Measurements from ENCODE around the gene KDM6B. TPM values are rescaled to one million over a fixed set of nuclear protein-coding genes. Genes with fewer than 3 reads are reported as not detected.

The KDM6B gene
- polyA plus RNA-seq (2011; rRNA removed) (2.0 and 2.4 TPM in 2 replicates), polyA minus RNA-seq (2011; rRNA and poly(A)+ RNA removed) (15.3 and 16.4 TPM in 2 replicates)

- TF ChIP-seq CTCF (IDR thresholded peaks at IDR 0.05; ENCODE audit: low read depth, low read length): no peak
- H3K9me3 ChIP-seq (ENCODE audit: control insufficient read depth, insufficient read depth, low read length): no peaks in the 10 kb centered on the region; the same call in 1 of the 2 replicates
- peaks cover 14% of the 10 kb centered on the region for H3K27me3 ChIP-seq (ENCODE audit: control insufficient read depth, insufficient read depth, low read length)
- H3K4me3 ChIP-seq (ENCODE audit: low read depth, low read length): peak within 1 kb of the TSS; percentile 84
- CTCF ChIA-PET: interaction anchor here (0.5 to 2.6 kb wide), 16 partner anchors 9 to 224 kb away, joined by 3 to 9 read pairs (median 4); partner anchors contain the start of gene NAA38
- peak within 1 kb of the TSS; percentile 89 for H3K27ac ChIP-seq (ENCODE audit: low read depth, low read length)
- DNase-seq (ENCODE audit: low read depth, low spot score): peak; percentile 67
- POLR2A ChIA-PET: interaction anchor here (0.5 to 1.7 kb wide), 6 partner anchors 17 to 134 kb away, joined by 3 to 6 read pairs (median 3); partner anchors contain the start of gene NAA38
Observed at GRCh38 chr17:7833795-7834541, at the start of gene KDM6B. KDM6B (plus strand) TSS chr17:7834217; CDS start chr17:7845555, 11,338 bp downstream.

GRCh38 chr17:7786866-7787265, 47.2 kb upstream of the KDM6B start:
- no peak overlapping the region for H3K27ac ChIP-seq (ENCODE audit: low read depth, low read length)
- TF ChIP-seq CTCF (IDR thresholded peaks at IDR 0.05; ENCODE audit: low read depth, low read length): no peak
- ChIA-PET CTCF (interaction anchor here (0.5 kb wide), 1 partner anchor 332 kb away, joined by 3 read pairs; no protein-coding TSS in a partner anchor), POLR2A (no interaction called here)
- no peak for DNase-seq (ENCODE audit: low read depth, low spot score)
- peaks cover 21% of the 10 kb centered on the region for H3K27me3 ChIP-seq (ENCODE audit: control insufficient read depth, insufficient read depth, low read length)
- H3K4me3 ChIP-seq (ENCODE audit: low read depth, low read length): no peak overlapping the region
- H3K9me3 ChIP-seq (ENCODE audit: control insufficient read depth, insufficient read depth, low read length): no peaks in the 10 kb centered on the region; the same call in 1 of the 2 replicates

GRCh38 chr17:7789131-7789530, 44.9 kb upstream of the KDM6B start:
- peaks cover 22% of the 10 kb centered on the region for H3K27me3 ChIP-seq (ENCODE audit: control insufficient read depth, insufficient read depth, low read length)
- DNase-seq (ENCODE audit: low read depth, low spot score): no peak
- no peak overlapping the region for H3K4me3 ChIP-seq (ENCODE audit: low read depth, low read length)
- ChIA-PET POLR2A (no interaction called here), CTCF (no interaction called here)
- H3K27ac ChIP-seq (ENCODE audit: low read depth, low read length): no peak overlapping the region
- TF ChIP-seq CTCF (IDR thresholded peaks at IDR 0.05; ENCODE audit: low read depth, low read length): no peak
- H3K9me3 ChIP-seq (ENCODE audit: control insufficient read depth, insufficient read depth, low read length): no peaks in the 10 kb centered on the region; the same call in 1 of the 2 replicates

- H3K27ac ChIP-seq (ENCODE audit: low read depth, low read length): no peak overlapping the region
- no peaks in the 10 kb centered on the region; the same call in 1 of the 2 replicates for H3K9me3 ChIP-seq (ENCODE audit: control insufficient read depth, insufficient read depth, low read length)
- ChIA-PET POLR2A (no interaction called here), CTCF (no interaction called here)
- no peak for TF ChIP-seq CTCF (IDR thresholded peaks at IDR 0.05; ENCODE audit: low read depth, low read length)
- peaks cover 24% of the 10 kb centered on the region for H3K27me3 ChIP-seq (ENCODE audit: control insufficient read depth, insufficient read depth, low read length)
- H3K4me3 ChIP-seq (ENCODE audit: low read depth, low read length): no peak overlapping the region
- DNase-seq (ENCODE audit: low read depth, low spot score): no peak
Observed at GRCh38 chr17:7790150-7790549, 43.9 kb upstream of the KDM6B start.

- POLR2A ChIA-PET: no interaction called here
- CTCF ChIA-PET: no interaction called here
Observed at GRCh38 chr17:7792611-7793010, 41.4 kb upstream of the KDM6B start.

More at GRCh38 chr17:7792611-7793010, 41.4 kb upstream of the KDM6B start:
- TF ChIP-seq CTCF (IDR thresholded peaks at IDR 0.05; ENCODE audit: low read depth, low read length): no peak
- no peaks in the 10 kb centered on the region; the same call in 1 of the 2 replicates for H3K9me3 ChIP-seq (ENCODE audit: control insufficient read depth, insufficient read depth, low read length)
- no peak overlapping the region for H3K27ac ChIP-seq (ENCODE audit: low read depth, low read length)
- H3K27me3 ChIP-seq (ENCODE audit: control insufficient read depth, insufficient read depth, low read length): peaks cover 17% of the 10 kb centered on the region
- no peak for DNase-seq (ENCODE audit: low read depth, low spot score)
- no peak overlapping the region for H3K4me3 ChIP-seq (ENCODE audit: low read depth, low read length)
